Parathyroid adenoma (tissue), 2 donors: ENCODE data around the gene PLEKHS1.

Experiments used
- H2AFZ ChIP-seq: fragments of 300-600 bp; sonication (generic); one replicate; pipeline ENCODE4 v1.7.0; 2017; ENCODE audit warnings: antibody characterized with exemption, mild to moderate bottlenecking
- H3K27ac ChIP-seq: fragments of 300-600 bp; sonication (generic); one replicate; pipeline ENCODE4 v1.7.0; 2017
- H3K27me3 ChIP-seq: fragments of 300-600 bp; sonication (generic); one replicate; pipeline ENCODE4 v1.7.0; 2017; ENCODE audit warnings: low read length; ENCODE audit not compliant: control insufficient read depth, insufficient read depth
- H3K36me3 ChIP-seq: fragments of 300-600 bp; sonication (generic); one replicate; pipeline ENCODE4 v1.7.0; 2017; ENCODE audit warnings: low read length; ENCODE audit not compliant: control insufficient read depth, insufficient read depth
- H3K4me1 ChIP-seq: fragments of 300-600 bp; sonication (generic); one replicate; pipeline ENCODE4 v1.7.0; 2017; ENCODE audit warnings: control low read depth
- H3K4me2 ChIP-seq: fragments of 300-600 bp; sonication (generic); one replicate; pipeline ENCODE4 v1.7.0; 2017; ENCODE audit warnings: low read length
- H3K4me3 ChIP-seq: fragments of 300-600 bp; sonication (generic); one replicate; pipeline ENCODE4 v1.7.0; 2017; ENCODE audit warnings: low read depth, low read length
- H3K79me2 ChIP-seq: fragments of 300-600 bp; sonication (generic); one replicate; pipeline ENCODE4 v1.7.0; 2017; ENCODE audit warnings: control low read depth
- H3K9ac ChIP-seq: fragments of 300-600 bp; sonication (generic); one replicate; pipeline ENCODE4 v1.7.0; 2017; ENCODE audit warnings: mild to moderate bottlenecking
- H3K9me3 ChIP-seq: fragments of 300-600 bp; sonication (generic); one replicate; pipeline ENCODE4 v1.7.0; 2017; ENCODE audit warnings: low read length; ENCODE audit not compliant: control insufficient read depth
- TF ChIP-seq, protein P1 (sequence below): fragments of 300-600 bp; sonication (generic); IDR thresholded peaks from one replicate; pipeline ENCODE4 v1.7.0; 2017; ENCODE audit warnings: antibody characterized with exemption, mild to moderate bottlenecking
- donor health status: primary hyperparathyroidism.

Gene PLEKHS1

DNA sequence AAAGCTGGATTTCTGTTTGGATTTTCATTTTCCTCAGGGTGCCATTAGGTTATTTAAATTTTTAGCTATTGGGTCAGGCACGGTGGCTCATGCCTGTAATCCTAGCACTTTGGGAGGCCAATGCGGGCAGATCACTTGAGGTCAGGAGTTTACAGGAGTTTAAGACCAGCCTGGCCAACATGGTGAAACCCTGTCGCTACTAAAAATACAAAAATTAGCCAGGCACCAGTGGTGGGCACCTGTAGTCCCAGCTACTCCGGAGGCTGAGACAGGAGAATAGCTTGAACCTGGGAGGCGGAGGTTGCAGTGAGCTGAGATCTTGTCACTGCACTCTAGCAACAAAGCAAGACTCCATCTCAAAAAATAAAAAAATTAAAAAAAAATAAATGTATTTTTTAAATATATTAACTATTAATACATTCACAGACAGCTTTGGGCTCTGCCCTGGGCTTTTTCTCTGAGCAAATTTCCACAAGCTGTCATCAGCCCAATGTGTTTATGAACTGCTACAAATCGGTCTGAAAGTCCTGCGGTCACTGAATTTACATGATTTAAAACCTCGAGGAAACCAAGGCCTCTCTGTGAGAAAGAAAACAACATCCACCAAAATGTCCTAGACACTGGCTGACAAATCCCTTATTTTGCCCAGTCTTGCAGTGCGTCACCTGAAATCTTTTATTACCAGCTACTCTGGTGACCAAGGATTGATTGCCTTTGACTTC, 19.2 kb upstream of the PLEKHS1 start:
- TF ChIP-seq, protein P1, sequence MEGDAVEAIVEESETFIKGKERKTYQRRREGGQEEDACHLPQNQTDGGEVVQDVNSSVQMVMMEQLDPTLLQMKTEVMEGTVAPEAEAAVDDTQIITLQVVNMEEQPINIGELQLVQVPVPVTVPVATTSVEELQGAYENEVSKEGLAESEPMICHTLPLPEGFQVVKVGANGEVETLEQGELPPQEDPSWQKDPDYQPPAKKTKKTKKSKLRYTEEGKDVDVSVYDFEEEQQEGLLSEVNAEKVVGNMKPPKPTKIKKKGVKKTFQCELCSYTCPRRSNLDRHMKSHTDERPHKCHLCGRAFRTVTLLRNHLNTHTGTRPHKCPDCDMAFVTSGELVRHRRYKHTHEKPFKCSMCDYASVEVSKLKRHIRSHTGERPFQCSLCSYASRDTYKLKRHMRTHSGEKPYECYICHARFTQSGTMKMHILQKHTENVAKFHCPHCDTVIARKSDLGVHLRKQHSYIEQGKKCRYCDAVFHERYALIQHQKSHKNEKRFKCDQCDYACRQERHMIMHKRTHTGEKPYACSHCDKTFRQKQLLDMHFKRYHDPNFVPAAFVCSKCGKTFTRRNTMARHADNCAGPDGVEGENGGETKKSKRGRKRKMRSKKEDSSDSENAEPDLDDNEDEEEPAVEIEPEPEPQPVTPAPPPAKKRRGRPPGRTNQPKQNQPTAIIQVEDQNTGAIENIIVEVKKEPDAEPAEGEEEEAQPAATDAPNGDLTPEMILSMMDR = no peak
- Histone ChIP-seq H3K79me2 (no peaks in the 10 kb centered on the region), H3K9me3 (no peaks in the 10 kb centered on the region), H3K36me3 (no peaks in the 10 kb centered on the region), H2AFZ (no peak overlapping the region), H3K4me1 (no peaks in the 10 kb centered on the region), H3K9ac (no peak overlapping the region), H3K4me3 (no peak overlapping the region), H3K27me3 (no peaks in the 10 kb centered on the region), H3K4me2 (no peak overlapping the region), H3K27ac (no peak overlapping the region)

DNA sequence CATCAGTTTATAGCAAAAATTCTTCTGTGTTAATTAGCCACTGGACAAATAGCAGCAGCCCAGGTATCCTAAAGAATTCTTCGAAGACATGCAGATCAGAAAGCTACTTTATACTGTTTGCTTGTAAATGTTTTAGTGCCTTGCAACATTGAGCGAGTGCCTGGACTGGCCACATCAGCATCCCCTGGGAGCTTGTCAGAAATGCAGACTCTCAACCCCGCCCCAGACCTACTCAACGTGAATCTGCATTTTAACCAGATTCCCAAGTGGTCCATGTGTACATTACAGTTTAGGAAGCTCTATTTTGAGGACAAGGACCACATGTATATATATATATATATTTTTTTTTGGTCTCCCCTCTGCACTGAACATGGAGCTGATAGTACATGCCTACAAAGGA, 18.5 kb upstream of the PLEKHS1 start:
- TF ChIP-seq, protein P1 = no peak
- no peak overlapping the region for H3K4me2 ChIP-seq
- no peaks in the 10 kb centered on the region for H3K9me3 ChIP-seq
- no peak overlapping the region for H3K27ac ChIP-seq
- no peaks in the 10 kb centered on the region for H3K27me3 ChIP-seq
- H3K36me3 ChIP-seq = no peaks in the 10 kb centered on the region
- no peak overlapping the region for H2AFZ ChIP-seq
- no peak overlapping the region for H3K9ac ChIP-seq
- H3K4me1 ChIP-seq = no peaks in the 10 kb centered on the region
- H3K79me2 ChIP-seq = no peaks in the 10 kb centered on the region
- H3K4me3 ChIP-seq = no peak overlapping the region

DNA sequence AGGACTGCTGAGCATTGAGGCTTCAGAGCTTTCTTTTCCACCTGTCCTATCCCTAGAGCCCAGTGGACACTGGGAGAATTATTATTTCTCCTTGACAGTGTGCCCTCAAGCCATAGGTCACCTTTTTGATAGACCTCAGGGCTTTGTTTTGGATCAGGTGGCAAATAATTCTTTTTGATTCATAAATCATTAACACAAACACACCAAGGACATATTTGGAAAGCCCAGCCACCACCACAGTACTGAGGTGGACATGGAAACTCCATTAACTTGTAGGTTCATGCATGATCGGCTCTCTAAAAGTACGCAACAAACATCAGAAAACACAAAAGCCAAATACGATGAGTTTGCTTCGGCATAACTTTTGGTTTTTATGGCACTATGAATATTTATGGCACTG, 17.8 kb upstream of the PLEKHS1 start:
- Histone ChIP-seq H2AFZ (no peak overlapping the region), H3K4me1 (no peaks in the 10 kb centered on the region), H3K4me3 (no peak overlapping the region), H3K79me2 (no peaks in the 10 kb centered on the region), H3K36me3 (no peaks in the 10 kb centered on the region), H3K9me3 (no peaks in the 10 kb centered on the region), H3K27me3 (no peaks in the 10 kb centered on the region), H3K4me2 (no peak overlapping the region), H3K9ac (no peak overlapping the region), H3K27ac (no peak overlapping the region)
- TF ChIP-seq, protein P1 = no peak

DNA sequence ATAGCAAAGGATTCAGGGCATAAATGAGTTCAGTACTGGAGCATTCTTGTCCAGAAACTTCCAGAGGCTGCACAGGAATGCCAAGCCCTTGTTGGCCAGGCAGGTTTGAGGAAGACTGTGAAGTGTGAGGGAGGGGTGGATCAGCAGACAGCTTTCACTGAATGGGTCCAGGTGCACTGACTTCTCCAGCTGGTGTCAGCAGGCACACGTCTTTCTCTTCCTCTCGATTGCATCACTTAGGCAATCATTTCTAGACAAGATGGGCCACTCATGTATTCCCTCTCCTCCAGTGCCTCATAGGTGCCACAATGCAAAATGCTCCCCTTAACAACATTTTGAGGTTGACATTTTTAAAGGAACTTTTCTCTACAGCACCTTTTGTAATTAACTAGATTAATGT, 15.6 kb upstream of the PLEKHS1 start:
- Histone ChIP-seq H3K27me3 (no peaks in the 10 kb centered on the region), H3K4me2 (no peak overlapping the region), H3K9ac (no peak overlapping the region), H3K9me3 (no peaks in the 10 kb centered on the region), H3K36me3 (no peaks in the 10 kb centered on the region), H3K27ac (no peak overlapping the region), H3K4me3 (no peak overlapping the region), H3K4me1 (no peaks in the 10 kb centered on the region), H2AFZ (no peak overlapping the region), H3K79me2 (no peaks in the 10 kb centered on the region)
- TF ChIP-seq, protein P1 = no peak

DNA sequence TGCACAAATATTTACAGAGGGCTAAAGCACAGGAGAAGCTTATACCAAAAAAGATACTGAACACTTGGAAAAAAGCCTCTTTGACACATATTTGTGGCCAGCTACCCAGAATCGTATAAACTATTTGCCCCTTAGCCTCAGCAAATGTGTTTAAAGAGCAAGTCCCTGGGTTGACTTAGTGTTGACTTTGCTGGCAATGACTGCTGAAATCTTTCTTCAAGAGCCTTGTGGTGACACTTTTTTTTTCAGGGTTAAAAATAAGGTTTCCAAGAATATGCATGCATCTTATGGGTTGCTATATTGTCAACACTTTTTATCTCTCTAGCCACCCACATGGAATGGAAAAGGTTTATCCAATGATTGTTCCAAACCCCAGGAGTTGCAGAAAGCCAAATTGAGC, 14.9 kb upstream of the PLEKHS1 start:
- Histone ChIP-seq H3K4me2 (no peak overlapping the region), H3K36me3 (no peaks in the 10 kb centered on the region), H3K4me3 (no peak overlapping the region), H3K4me1 (no peaks in the 10 kb centered on the region), H3K9me3 (no peaks in the 10 kb centered on the region), H3K9ac (no peak overlapping the region), H3K27ac (no peak overlapping the region), H3K27me3 (no peaks in the 10 kb centered on the region), H2AFZ (no peak overlapping the region), H3K79me2 (no peaks in the 10 kb centered on the region)
- TF ChIP-seq, protein P1 = no peak
